HL-60/S4 treated with retinoic acid at 250 ng/mL for 4 days and 3 days (cell line): ENCODE data around the gene CGB8.
"Not testable (repeated sequence)": the region's sequence is repeated elsewhere in the genome, so short reads cannot be mapped to it uniquely, and the experiment has no call there.

ENCODE experiments used
- in situ Hi-C: fragments of 300-500 bp; cut with MboI; formaldehyde crosslinking; loops from 2 replicates; pipeline ENCODE4 v1.7.0; 2022; ENCODE audit warnings: low sequenced_read_pairs

CGB8 gene

DNA sequence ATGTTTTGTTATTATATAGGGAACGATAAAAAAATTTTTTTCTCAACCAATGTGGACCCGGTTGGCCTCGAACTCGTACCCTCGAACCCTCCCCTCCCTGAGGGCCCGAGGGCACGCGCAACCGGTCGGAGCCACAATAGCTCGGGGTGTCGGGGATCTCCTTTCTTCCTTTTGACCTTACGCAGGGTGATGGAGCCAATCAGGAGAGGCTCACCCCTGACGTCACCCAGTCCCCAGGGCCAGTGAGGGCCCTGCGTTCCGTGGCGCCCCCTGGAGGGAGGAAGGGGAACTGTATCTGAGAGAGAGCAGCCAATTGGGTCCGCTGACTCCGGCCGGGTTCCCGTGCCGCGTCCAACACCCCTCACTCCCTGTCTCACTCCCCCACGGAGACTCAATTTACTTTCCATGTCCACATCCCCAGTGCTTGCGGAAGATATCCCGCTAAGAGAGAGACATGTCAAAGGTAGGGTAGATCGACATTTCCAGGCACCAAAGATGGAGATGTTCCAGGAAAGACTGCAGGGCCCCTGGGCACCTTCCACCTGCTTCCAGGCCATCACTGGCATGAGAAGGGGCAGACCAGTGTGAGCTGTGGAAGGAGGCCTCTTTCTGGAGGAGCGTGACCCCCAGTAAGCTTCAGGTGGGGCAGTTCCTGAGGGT, 17.1 kb downstream of the CGB8 start, which contains the start of gene CGB2:
TSS of gene CGB2 (plus strand) at position 249 of the 660 bp plus-strand sequence. CDS start at position 455, 206 bp downstream.
- in situ Hi-C loops: not testable (repeated sequence)

DNA sequence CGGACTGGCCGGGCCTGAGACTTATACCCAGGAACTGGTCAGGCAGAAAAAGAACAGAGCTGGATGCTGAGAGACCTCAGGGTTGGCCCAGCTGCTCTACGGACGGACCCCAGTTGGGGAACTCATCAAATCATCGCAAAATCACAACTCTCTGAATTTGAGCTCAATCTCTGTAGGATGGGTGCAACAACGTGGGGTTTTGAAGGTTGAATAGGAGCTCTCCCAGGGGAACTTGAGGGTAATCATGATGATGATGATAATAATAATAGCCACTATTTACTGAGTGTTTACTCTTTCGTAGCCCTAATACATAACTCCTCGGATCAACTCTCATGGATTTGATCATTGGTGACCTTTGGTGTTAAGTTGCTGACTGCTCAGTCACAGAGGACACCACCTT, 18.6 kb downstream of the CGB8 start:
- in situ Hi-C loops: not testable (repeated sequence)

DNA sequence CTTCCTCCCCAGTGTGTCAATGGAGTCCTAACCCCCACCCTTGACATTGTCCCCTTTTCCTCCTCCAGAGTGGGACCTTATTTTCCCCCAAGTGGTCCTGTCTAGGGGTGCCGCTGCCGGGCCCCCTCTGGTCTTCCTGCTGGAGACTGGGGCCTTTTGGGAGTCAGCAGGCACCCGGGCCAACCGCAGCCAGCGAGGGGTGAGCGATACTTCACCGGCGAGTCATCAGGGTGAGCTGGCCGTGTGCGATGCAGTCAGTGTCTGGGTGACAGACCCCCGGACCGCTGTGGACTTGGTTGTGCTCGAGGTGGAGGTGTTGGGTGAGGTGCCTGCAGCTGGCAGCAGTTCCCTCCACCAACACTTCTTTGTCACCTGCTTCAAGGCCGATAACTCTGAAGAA, 19.2 kb downstream of the CGB8 start:
- in situ Hi-C loops: not testable (repeated sequence)

DNA sequence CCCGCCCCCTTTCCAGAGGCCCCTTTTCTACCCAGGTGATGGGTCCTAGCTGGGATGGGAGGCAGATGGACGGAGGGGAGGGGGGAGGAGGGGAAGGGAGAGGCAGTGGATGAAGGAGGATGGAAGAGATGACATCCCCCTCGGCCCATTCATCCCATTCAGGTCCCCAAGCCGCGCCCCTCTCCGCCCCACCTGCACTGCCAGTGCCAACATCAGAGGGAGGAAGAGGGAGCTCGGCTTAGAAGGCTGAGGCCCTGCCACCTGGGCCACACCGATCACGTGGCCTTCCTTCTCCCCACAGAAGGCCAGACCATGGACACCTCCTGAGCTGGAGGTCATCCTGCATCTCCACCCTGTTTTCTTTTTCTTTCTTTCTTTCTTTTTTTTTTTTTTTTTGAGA, 20.2 kb downstream of the CGB8 start:
- in situ Hi-C loops: not testable (repeated sequence)

DNA sequence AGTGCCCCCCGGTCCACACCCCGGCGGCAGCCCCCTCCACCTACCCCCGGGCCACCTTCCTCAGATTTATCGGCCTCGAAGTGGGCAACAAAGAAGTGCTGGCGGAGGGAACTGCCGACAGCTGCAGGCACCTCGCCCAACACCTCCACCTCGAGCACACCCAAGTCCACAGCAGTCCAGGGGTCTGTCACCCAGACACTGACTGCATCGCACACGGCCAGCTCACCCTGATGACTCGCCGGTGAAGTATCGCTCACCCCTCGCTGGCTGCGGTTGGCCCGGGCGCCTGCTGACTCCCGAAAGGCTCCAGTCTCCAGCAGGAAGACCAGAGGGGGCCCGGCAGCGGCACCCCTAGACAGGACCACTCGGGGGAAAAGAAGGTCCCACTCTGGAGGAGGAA, 23.3 kb downstream of the CGB8 start:
- in situ Hi-C loops: not testable (repeated sequence)

DNA sequence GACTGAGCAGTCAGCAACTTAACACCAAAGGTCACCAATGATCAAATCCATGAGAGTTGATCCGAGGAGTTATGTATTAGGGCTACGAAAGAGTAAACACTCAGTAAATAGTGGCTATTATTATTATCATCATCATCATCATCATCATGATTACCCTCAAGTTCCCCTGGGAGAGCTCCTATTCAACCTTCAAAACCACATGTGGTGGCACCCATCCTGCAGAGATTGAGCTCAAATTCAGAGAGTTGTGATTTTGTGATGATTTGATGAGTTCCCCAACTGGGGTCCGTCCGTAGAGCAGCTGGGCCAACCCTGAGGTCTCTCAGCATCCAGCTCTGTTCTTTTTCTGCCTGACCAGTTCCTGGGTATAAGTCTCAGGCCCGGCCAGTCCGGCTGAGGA, 23.8 kb downstream of the CGB8 start:
- in situ Hi-C loops: not testable (repeated sequence)

DNA sequence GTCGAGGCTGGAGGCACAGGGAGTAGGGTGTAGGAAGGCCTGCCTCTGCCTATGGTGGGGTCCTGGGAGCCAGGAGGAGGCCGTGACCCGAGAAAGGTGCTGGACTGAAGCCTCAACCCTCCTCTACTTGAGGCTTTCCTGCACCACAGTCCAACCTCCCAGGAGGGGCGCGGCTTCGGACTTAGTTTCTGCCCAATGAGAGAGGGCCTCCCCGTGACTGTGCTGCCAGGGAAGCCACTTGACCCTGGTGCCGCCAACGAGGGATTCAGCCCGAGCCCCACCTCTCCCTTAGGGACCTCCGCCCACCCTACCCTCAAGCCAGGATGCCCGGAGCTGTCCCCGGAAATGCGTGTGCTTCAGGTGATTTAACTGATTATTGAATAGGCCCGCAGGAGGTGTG, 24.7 kb downstream of the CGB8 start, which contains the start of gene CGB3:
TSS of gene CGB3 (minus strand) at position 101 of the 400 bp plus-strand sequence. CDS start 362 bp downstream, outside the sequence.
- in situ Hi-C loops: not testable (repeated sequence)

DNA sequence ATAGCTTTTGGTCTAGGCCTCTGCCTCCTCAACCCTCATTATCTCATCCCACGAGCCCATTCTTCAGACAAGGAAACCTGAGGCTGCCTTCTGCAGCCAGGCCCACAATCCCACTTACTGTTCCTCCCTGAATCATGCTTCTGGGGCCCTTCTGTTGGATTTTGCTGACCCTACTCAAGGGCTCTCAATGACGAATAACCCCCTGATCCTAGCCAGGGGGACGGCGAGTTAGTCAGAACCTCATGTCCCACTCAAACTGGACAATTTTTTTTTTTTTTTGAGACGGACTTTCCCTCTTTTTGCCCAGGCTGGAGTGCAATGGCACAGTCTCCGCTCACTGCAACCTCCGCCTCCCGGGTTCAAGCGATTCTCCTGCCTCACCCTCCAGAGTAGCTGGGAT, 26.8 kb downstream of the CGB8 start:
- in situ Hi-C loops: no loop called here

DNA sequence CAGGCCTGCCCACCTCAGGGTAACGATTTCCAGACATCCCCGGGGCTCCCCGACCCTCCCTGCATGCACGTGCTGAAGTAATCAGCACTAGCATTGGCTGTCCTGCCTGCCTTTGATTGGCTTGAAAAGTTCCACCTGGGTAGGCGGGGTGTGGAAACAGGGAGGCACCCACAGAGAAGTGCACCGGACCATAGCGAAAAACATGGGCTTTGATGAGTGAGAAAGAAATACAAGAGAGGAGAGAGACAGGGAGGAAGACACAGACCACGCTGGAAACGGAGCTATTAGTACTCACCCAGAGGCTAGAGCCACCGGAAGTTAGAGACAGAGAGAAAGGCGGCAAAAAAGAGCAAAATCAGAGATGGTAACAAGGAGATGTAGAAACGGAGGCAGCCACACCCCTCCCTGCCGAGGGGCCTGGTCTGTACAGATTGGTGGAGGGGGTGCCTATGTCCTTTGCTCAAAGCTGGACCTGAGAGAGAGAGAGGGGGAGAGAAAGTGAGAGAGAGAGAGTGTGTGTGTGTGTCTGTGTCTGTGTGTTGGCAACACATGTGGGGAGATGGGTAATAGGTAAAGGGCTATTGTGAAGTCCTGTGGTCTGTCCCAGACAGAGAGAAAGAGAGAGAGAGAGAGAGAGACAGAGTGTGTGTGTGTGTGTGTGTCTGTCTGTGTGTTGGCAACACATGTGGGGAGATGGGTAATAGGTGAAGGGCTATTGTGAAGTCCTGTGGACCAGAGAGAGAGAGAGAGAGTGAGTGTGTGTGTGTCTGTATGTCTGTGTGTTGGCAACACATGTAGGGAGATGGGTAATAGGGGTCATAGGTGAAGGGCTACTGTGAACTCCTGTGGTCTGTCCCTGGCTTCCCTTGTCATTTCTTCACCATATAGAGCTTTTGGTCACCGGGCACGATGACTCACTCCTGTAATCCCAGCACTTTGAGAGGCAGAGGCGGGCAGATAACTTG, 27.7 kb downstream of the CGB8 start:
- in situ Hi-C loops: no loop called here

DNA sequence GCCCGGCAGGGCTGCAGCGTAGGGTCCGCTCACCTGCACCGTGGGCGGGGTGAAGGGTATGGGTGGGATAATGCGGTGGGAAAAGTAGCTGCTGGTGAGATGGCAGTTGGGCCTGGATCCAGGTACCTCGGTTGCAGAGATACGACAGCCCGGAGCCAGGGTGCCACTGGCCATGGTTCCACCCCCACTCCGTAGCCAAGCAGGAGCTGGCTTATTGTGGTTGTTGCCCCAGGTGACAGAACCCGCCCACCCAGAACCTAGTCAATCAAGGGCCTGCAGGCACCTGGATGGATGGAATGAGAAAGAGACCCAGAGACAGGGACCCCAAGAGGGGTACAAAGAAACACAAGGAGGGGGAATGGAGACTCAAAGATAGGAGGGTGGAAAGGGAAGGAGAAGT, 28.6 kb downstream of the CGB8 start:
- in situ Hi-C loops: no loop called here

DNA sequence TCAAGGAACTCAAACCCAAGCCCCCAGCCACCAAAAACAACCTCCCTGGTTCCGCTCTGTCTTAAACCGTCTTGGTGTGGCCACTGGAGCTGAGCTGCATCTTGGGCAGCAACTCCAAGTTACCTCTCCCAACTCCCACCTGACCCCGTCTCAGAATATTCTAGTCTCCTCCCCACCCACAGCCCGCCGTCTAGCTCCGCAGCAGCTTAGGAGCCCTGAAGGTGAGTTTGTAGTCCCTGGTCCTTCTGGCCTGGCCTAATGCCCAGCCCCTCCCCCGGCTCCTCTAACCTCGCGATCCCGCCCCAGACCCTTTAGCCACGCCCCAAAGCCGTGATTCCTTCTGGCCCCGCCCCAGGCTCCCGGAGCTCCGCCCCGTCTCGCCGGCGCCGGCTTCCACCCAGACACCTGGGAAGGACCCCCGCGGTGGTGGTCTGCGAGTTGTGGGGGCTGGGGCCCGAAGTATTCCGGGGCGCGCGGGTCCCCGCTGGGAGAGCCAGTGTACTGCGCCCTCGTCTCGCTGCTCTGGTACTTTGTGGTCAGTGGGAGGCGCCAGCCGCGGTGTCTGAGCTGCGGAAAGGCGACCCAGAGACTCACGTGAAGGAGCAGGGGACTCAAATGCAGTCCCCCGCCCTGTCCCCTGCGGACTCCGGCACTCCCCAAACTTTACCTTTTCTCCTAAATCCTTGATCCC, 29.5 kb downstream of the CGB8 start:
- in situ Hi-C loops: no loop called here

DNA sequence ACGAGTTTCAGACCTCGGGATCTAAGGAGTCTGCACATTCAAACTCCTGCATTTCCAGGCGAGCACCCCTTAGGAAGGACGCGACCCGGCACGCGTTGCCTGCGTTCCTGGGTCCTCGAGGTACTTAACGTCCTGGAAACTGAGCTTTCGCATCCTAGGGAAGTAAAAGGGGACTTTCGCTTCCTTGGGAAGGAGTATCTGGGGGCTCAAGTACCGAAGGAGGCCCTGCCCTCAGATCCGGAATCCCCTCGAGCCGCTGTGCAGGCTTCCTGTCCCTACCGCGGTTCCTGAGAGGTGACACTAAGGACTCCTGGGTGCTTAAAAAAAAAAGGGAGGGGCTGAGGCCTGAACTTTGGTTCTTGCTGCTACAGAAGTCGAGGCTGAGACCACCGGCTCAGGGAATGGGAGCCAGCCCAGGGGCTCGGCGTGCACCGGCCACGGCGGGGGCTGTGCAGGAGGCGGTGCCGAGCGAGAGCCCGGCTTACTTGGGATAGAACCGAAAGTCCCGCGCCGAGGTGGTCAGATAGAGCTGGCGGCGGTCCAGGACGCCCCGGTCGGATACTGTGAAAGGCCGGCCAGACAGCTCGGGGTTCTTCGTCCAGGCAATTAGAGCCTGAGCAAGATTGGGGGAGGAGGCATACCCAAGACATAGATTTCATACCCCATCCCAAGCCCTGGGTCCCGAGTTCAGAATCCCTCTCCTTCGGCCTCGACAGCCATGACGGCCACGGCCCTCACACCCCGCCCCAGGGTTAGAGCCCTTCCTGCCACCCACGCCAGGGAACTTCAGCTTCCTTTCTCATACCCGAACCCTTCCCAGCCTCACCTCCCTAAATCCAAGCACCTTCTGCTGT, 30.3 kb downstream of the CGB8 start:
- in situ Hi-C loops: not testable (repeated sequence)

DNA sequence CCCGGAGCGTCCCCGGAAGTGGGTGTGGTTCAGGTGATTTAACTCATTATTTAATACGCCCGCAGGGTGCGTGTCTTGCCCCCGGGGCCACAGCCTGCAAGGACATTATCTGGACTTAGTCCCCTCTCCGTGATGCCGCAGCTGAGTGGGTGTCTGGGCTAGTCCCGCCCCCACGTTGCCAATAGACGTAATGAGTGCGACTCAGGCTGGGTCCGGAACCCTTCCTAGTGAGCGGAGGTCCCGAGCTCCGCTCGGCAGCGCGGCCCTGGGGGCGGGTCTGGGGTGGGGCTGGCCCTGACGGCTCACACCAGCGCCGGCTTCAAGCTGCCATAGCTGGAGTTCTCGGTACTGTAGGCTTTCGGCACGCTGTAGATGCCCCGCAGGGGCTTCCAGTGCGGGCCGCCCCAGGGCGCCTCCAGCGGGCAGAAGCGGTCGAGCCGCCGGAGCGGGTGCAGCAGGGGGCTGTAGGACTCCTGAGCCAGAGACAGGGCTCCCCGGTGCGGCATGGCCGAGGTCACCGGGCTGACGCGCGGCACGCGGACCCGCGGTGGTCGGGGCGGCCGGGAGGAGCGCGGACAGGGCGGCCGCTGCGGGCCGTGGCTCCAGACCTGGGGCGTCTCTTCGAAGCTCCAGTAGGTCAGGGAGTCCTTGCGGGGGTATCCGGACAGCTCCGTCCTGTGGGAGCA, 31.1 kb downstream of the CGB8 start:
- in situ Hi-C loops: no loop called here

DNA sequence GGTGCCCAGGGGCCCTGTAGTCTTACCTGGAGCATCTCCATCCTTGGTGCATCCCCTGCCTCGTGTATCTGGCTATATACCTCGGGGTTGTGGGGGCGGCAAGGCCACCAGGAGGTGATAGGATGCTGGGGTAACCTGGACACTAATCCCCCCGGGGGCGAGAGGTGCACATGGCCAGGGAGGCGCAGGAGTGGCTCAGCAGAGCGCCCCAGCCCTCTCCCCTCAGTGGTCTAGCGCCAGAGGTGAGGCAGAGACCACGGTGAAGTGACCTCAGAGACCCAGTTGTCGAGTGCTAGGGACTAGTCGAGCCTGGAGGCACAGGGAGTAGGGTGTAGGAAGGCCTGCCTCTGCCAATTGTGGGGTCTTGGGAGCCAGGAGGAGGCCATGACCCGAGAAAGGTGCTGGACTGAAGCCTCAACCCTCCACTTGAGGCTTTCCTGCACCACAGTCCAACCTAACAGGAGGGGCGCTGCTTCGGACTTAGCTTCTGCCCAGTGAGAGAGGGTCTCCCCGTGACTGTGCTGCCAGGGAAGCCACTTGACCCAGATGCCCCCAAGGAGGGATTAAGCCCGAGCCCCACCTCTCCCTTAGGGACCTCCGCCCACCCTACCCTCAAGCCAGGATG, 31.8 kb downstream of the CGB8 start, which contains the start of gene LHB:
TSS of gene LHB (minus strand) at position 51 of the 625 bp plus-strand sequence. CDS start at position 41, 10 bp downstream.
- in situ Hi-C loops: no loop called here

DNA sequence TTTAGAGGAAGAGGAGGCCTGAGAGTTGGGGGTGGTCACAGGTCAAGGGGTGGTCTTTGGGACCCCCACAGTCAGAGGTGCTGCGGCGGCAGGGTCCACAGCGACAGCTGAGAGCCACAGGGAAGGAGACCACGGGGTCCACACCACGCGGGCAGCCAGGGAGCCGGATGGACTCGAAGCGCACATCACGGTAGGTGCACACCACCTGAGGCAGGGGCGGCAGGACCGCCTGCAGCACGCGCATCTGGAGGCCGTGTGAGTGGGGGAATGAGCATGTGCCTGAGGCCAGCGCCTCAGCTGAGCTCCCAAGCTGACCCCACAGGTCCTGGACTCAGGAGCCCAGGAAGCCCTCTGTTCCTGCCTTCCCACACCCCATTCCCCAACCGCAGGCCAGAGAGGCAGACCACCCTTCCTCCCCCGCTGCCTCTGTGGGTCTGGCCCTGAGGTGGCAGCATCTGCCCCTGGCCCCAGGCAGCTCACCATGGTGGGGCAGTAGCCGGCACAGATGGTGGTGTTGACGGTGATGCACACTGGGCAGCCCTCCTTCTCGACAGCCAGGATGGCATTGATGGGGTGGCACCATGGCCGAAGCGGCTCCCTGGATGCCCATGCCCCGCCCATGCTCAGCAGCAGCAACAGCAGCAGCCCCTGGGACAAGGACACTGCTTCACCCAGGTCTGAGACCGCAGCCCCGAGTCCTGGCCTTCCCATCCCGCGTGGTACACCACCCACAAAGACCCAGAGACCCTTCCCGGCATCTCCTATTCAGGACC, 32.7 kb downstream of the CGB8 start:
- in situ Hi-C loops: no loop called here

DNA sequence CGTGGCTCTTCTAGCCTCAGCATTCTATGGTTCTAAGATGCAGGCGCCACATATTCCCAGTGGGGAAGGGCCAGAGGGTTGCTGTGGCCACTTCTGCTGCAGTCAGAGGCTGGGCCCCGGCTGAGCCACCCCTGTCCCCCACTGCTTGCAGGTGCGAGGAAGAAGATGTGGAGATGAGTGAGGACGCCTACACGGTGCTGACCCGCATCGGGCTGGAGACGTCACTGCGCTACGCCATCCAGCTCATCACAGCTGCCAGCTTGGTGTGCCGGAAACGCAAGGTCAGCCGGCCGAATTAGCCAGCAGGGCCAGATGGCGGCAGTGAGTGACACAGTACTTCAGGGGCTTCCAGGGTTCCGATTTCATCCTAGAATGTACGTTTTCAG, 34.0 kb downstream of the CGB8 start:
- in situ Hi-C loops: no loop called here

DNA sequence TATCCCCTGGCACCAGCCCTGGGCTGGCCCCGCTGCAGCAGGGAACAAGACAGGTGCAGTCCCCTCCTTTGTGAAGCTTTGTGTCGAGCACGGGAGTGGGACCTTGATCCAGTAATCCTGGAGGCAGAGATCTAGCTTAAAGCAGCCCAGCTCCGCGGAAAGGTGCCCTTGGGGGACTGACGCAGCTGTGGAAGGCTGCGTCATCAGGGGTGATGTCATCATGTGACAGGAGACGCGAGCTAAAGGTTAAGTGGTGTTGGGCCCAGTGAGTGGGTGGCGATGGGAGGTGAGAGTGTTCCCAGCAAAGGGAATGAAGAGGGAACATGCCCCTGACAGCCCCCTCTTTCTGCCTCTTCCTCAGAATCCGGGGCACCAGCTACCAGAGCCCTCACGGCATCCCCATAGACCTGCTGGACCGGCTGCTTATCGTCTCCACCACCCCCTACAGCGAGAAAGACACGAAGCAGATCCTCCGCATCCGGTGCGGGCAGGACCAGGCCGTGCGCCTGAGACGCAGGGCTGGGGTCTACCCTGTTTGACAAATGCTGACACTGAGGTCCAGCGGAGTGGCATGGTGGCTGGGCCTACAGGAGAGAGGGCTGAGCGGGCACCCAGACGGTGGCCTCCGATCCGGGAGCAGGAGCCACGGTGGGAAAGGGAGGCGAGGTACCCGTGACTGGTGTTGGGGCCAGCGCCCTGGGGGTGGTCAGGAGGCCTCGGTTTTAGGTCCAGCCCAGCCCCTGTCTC, 34.6 kb downstream of the CGB8 start:
- in situ Hi-C loops: no loop called here

DNA sequence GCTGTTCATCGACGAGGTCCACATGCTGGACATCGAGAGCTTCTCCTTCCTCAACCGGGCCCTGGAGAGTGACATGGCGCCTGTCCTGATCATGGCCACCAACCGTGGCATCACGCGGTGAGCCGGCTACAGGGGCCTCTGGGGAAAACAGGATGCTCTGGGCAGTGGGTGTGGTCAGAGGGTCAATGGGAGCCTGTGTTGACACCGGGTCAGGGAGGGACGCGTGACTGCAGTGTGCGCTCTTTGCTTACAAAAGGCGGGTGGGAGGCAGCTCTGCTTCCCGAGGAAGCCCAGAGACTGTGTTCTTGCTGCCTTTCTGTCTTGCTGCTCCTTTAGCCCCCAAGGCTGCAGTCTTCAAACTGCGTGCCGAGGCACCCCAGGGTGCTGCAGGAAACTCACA, 37.7 kb downstream of the CGB8 start:
- in situ Hi-C loops: no loop called here
